Measurements from ENCODE around the gene HBS1L. TPM values are rescaled to one million over a fixed set of nuclear protein-coding genes. Genes with fewer than 3 reads are reported as not detected.

HBS1L gene
- total and polyA plus RNA-seq, 10 of the 15 experiments (the other 5 are each of a cell fraction or from before 2014, with no cell fraction given), result 58.7 to 142 (median 78.8) TPM

- TF ChIP-seq ATF7 (IDR thresholded peaks at IDR 0.05; ENCODE audit: low read depth) (peak; percentile 52), MTA2 (IDR thresholded peaks at IDR 0.05; ENCODE audit: low read depth) (peak; percentile 36; the same call in 1 of the 2 replicates), SREBF2 (IDR thresholded peaks at IDR 0.05; ENCODE audit: low read length) (no peak), ATF2 (IDR thresholded peaks at IDR 0.05; ENCODE audit: low read length) (peak; percentile 74), FOXM1 (IDR thresholded peaks at IDR 0.05; ENCODE audit: low read depth, low read length) (peak; percentile 76; the same call in 1 of the 2 replicates), PML (IDR thresholded peaks at IDR 0.05; ENCODE audit: low read length) (peak; percentile 65), JUNB (IDR thresholded peaks at IDR 0.05) (peak; percentile 75), EP300 (IDR thresholded peaks at IDR 0.05; ENCODE audit: borderline replicate concordance in 1 of 2, control insufficient read depth in 1 of 2, low read depth in 2 of 2, low read length in 2 of 2) (peak in 1 of 2 experiments; percentile 48; a peak in 2 of 4 replicates), CREB1 (IDR thresholded peaks at IDR 0.05; ENCODE audit: low read depth) (peak; percentile 40; the same call in 1 of the 2 replicates), CBFB (IDR thresholded peaks at IDR 0.05; ENCODE audit: low read depth) (peak; percentile 47; the same call in 1 of the 2 replicates), BHLHE40 (IDR thresholded peaks at IDR 0.05; ENCODE audit: borderline replicate concordance in 1 of 2, low read depth in 2 of 2, low read length in 1 of 2) (peak in 1 of 2 experiments; percentile 37; a peak in 1 of 4 replicates), NFIC (IDR thresholded peaks at IDR 0.05; ENCODE audit: low read depth, low read length) (peak; percentile 90)
These were observed 31.8 kb upstream of the HBS1L start (continued) for GRCh38 chr6:135086414-135086764.

Measured in GM12878 (cell line).